NCI-H526 treated with DMSO at 0.1 percent for 48 hours (cell line): Measurements from ENCODE around the gene SERPINB5.
A peak's percentile ranks its signal among the peaks of the same experiment; 100 is the strongest.
"Not testable (repeated sequence)": the region's sequence is repeated elsewhere in the genome, so short reads cannot be mapped to it uniquely, and the experiment has no call there.

ENCODE experiments used
- DNase-seq: peaks from one replicate; lab custom pipeline; 2025; lab: John Stamatoyannopoulos, UW

SERPINB5 gene, protein sequence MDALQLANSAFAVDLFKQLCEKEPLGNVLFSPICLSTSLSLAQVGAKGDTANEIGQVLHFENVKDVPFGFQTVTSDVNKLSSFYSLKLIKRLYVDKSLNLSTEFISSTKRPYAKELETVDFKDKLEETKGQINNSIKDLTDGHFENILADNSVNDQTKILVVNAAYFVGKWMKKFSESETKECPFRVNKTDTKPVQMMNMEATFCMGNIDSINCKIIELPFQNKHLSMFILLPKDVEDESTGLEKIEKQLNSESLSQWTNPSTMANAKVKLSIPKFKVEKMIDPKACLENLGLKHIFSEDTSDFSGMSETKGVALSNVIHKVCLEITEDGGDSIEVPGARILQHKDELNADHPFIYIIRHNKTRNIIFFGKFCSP

GRCh38 chr18:63476668-63477067 lies at the start of gene SERPINB5:
SERPINB5 (plus strand) TSS chr18:63476958; CDS start chr18:63484429, 7,471 bp downstream.
- peak; percentile 41 for DNase-seq

- DNase-seq = no peak
These were observed 49.2 kb upstream of the SERPINB5 start for GRCh38 chr18:63427558-63427957.

DNA sequence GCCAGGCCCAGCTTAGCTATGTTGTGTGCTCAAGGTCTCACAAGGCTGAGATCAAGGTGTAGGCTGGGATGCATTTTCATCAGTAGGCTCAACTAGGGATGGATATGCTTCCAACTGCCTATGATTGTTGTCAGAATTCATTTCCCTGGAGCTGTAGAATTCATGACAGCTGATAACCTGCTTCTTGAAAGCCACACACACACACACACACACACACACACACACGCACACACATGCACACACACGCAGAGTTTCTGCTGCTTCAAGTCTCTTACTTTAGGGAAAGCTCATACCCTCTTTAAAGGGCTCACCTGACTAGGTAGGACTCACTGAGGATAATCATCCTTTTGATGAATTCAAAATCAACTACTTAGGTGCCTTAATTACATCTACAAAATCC lies 46.2 kb upstream of the SERPINB5 start:
- DNase-seq = no peak

DNA sequence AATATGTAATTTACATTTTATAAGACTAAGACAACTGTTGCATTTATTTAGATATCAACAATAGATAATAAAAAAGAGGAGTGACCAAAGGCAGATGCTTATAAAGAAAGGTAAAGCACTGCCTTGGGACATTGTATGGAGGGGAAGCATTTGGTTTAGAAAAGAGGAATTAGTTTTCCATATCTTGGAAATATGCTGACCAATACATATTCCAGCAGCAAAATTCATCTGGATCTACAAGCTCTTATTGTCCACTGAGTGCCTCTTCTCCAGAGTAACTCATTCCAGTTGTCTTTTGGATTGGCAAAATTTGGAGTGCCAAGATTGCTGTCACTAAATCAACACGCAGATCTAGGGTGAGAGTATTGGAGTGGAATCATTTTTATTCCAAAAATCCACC lies 45.6 kb upstream of the SERPINB5 start:
- DNase-seq = no peak

DNA sequence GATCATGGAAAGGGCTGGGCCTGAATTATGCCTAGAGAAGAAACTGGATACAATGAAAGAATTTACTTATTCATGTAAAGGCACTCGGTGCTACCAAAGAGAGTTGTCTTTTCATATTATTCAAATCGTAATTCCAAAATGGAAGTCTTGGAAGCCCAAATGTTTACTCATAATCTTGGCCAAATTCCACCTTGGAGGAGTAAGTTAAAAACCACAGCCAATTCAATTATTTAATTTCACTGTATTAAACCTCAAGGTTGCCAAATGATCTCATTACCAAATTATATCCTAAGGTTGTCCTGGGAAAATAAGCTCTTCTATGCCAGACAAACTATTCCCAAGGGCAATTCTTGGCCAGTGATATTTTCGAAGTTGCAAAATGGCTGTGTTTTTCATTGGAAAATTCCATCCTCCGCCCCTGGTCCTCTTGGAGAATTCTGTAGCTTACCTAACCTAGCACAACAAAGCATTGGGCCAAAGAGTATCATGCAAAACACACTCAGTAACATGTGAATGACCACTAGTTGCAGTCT lies 43.4 kb upstream of the SERPINB5 start:
- no peak for DNase-seq

- DNase-seq = no peak
These were observed 38.6 kb upstream of the SERPINB5 start for GRCh38 chr18:63438181-63438580.

DNA sequence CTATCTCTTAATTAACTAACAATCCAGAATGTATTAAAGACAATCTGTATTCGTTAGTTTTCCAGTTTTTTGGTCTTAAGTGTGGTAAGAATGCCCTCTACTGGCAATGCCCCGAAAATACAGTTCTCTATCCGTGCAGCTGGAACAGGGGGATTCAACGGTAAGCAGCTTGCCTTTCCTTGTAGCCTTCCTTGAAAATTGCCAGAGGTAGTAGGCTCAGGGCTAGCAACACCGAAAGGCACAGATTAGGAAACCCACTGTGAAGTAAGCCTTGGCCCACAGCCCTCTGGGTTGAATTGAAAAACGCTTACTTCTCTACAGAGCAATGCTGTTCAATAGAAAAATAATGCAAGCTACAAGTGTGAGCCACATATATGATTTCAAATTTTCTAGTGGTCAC lies 37.4 kb upstream of the SERPINB5 start:
- DNase-seq = peak; percentile 21

GRCh38 chr18:63440219-63440618 lies 36.5 kb upstream of the SERPINB5 start:
- DNase-seq = no peak

- no peak for DNase-seq
These were observed 35.9 kb upstream of the SERPINB5 start for GRCh38 chr18:63440881-63441280.

DNA sequence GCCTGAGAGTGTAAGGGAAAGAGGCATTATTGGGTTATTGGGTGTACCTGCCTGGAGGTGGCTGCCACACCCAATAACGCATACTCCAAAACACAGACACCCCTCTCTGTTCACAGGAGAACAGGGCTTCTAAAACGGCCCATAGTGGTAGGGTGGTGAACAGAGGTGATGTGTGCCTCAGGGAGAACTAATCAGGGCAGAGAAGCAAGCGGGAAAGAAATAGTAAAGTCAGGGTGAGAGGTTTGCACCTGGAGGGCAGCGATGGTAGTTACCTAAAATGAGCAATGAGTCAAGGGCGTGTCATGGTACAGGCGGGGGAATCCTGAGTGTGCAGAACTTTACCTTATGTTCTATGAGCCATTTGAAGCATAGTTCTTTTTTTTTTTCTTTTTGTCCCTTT lies 32.9 kb upstream of the SERPINB5 start:
- DNase-seq = no peak

GRCh38 chr18:63444580-63444979 lies 32.2 kb upstream of the SERPINB5 start:
- DNase-seq = no peak

DNA sequence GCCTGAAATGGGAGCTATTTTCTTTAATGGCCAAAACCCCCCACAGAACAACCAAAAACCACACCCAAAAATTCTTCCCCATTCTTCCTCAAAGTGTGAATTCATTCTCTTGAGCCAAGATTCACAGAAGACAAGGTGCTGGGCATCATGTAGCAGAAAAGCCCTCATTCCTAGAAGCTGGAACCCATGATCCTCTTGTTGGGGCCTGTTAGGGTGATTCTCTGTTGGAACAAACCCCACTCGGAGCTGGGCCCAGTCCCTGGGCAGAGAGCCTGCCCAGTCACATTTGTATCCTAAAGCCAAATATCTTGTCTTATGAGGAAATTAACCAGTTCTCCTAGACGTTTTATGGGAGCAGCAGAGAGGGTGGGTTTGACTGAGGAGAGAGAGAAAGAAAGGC lies 31.7 kb upstream of the SERPINB5 start:
- DNase-seq = no peak

GRCh38 chr18:63446266-63446665 lies 30.5 kb upstream of the SERPINB5 start:
- no peak for DNase-seq

DNA sequence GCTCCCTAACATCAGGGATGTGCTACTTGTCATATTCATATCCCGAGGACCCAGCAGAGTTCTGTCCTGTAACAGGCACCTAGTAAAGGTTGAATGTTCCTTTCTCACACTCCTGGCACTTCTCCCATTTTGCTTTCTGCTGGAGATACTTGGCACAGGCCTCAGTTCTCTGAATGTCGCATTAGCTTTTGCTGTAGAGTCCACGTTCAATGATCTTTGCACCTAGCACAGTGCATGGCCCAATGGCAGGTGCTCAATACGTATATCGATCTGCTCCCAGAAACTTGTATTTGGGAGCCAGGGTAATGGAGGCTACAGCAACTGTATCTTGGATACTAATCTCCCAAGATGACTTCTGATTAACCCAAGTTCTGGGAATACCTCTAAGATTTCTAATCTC lies 29.7 kb upstream of the SERPINB5 start:
- no peak for DNase-seq

GRCh38 chr18:63449426-63449825 lies 27.3 kb upstream of the SERPINB5 start:
- no peak for DNase-seq

DNA sequence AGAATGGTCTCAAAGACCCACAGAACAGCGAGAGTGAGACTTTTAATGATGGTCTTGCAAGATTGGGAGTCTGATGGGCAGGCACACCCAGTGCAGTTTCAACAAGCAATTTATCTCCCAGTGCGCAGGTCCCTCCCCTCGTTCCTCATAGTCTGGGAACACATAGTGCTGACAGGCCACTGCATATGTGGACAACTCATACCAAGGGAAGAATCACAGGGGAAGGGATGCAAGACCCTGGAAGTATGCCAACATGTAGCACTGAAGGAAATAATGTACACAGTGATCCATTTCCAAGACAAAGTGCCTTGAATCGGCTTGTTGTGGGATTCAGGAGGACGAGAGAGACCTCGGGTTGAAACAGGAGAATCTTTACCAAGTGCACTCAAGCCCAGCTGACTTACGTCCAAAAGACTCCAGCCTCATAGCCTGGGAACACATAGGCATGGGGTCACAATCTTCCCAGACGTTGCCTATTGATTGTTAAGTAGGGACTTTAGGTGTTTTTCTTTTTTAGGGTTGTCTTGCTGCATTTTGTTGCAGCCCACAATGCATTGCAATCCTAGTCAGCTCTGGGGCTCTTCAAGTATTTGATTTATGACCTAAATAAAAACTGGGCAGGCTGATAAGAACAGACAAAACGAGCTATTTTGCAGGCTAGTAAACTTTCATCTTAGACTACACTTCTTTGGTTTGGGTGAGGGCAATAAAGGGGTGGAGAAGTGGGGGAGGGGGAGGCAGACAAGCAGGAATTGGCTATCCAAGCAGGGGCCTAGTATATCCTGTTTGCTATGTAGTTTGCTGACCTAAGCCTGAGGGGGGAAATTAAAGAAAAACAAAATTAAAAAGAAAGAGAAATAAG lies 24.7 kb upstream of the SERPINB5 start:
- no peak for DNase-seq

DNA sequence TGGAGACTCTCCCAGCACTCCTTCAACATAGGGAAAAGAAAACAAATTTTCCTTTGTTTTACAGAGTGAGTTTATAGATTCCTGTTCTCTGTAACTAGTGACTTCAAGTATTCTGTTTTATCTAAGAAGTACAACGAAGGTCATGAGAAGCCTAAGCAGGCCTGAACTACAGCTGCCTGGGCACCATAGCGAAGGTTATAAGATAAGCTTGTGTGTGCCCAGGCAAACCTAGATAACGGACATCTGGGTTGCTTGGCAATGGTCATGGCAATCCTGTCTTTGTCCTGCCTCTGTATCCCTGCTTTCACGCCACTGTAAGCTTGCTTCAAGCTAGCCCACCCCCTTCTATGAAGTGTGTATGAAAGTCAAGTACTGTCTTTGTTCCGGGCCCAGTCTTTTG lies 24.0 kb upstream of the SERPINB5 start:
- DNase-seq = not testable (repeated sequence)

GRCh38 chr18:63454497-63454896 lies 22.3 kb upstream of the SERPINB5 start:
- no peak for DNase-seq

- DNase-seq = no peak
These were observed 18.8 kb upstream of the SERPINB5 start for GRCh38 chr18:63457977-63458376.

- no peak for DNase-seq
These were observed 16.3 kb upstream of the SERPINB5 start for GRCh38 chr18:63460414-63460813.

- DNase-seq = no peak
These were observed 12.3 kb upstream of the SERPINB5 start for GRCh38 chr18:63464434-63464833.

DNA sequence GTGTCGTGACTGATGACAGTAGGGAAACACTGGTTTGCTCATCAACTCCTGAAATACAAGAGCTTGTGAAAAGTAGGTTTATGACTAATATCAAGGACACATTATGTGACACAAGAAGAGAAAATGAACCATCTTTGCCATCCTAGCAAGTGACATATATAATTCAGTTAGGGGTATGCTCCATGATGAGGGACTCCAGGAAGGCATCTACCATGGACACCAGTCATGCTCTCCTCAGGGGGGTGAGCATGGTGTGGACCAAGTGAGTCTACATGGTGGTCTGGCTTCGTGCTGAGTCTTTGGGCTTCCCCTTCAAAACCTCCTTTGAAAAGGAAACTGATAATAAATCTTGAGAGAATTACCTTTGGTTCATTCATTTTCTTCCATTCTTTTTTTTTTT lies 11.7 kb upstream of the SERPINB5 start:
- no peak for DNase-seq

GRCh38 chr18:63467699-63468098 lies 9.1 kb upstream of the SERPINB5 start:
- no peak for DNase-seq
